ENCODE data around the gene PPP2R3B.

The PPP2R3B gene

GRCh38 chrX:318068-318738 is 68.5 kb downstream of the PPP2R3B start:
- H3K9ac ChIP-seq (ENCODE audit: low read length) = peak overlapping the region; percentile 97
- H4K20me1 ChIP-seq (ENCODE audit: insufficient read depth, low read length) = peaks cover 12% of the 10 kb centered on the region
- peak overlapping the region; percentile 64 for H3K4me2 ChIP-seq (ENCODE audit: low read length)
- H3K4me3 ChIP-seq (ENCODE audit: low read length) = peak overlapping the region; percentile 93
- no peaks in the 10 kb centered on the region for H3K9me3 ChIP-seq (ENCODE audit: insufficient read depth, low read length)
- peaks cover 30% of the 10 kb centered on the region for H3K79me2 ChIP-seq (ENCODE audit: low read length)
- no peaks in the 10 kb centered on the region for H3K27me3 ChIP-seq (ENCODE audit: low read depth, low read length)
- H3K36me3 ChIP-seq (replicated peaks; ENCODE audit: low read depth, low read length) = peaks cover 28% of the 10 kb centered on the region
- peak overlapping the region; percentile 88 for H3K27ac ChIP-seq (ENCODE audit: low read length)
- H2AFZ ChIP-seq (ENCODE audit: low read depth, low read length) = no peak overlapping the region
- TF ChIP-seq EZH2phosphoT487 (IDR thresholded peaks at IDR 0.05; ENCODE audit: low read depth) (no peak), CTCF (IDR thresholded peaks at IDR 0.05; ENCODE audit: low read depth, low read length) (no peak)
- peaks cover 20% of the 10 kb centered on the region for H3K4me1 ChIP-seq (ENCODE audit: low read length)

- Histone ChIP-seq H3K4me1 (ENCODE audit: low read length) (peaks cover 14% of the 10 kb centered on the region), H3K27ac (ENCODE audit: low read length) (peak overlapping the region; percentile 88; the same call in 1 of the 2 replicates), H3K9ac (ENCODE audit: low read length) (no peak overlapping the region), H3K36me3 (replicated peaks; ENCODE audit: low read depth, low read length) (peaks cover 34% of the 10 kb centered on the region), H3K4me2 (ENCODE audit: low read length) (peak overlapping the region; percentile 64), H3K79me2 (ENCODE audit: low read length) (peaks cover 30% of the 10 kb centered on the region), H3K27me3 (ENCODE audit: low read depth, low read length) (no peaks in the 10 kb centered on the region), H3K9me3 (ENCODE audit: insufficient read depth, low read length) (no peaks in the 10 kb centered on the region), H3K4me3 (ENCODE audit: low read length) (peak overlapping the region; percentile 93), H2AFZ (ENCODE audit: low read depth, low read length) (no peak overlapping the region), H4K20me1 (ENCODE audit: insufficient read depth, low read length) (peaks cover 12% of the 10 kb centered on the region)
- TF ChIP-seq EZH2phosphoT487 (IDR thresholded peaks at IDR 0.05; ENCODE audit: low read depth) (no peak), CTCF (IDR thresholded peaks at IDR 0.05; ENCODE audit: low read depth, low read length) (no peak)
Measured at GRCh38 chrX:317424-318067, 69.2 kb downstream of the PPP2R3B start.

- H3K27me3 ChIP-seq (ENCODE audit: low read depth, low read length) = no peaks in the 10 kb centered on the region
- H3K27ac ChIP-seq (ENCODE audit: low read length) = no peak overlapping the region
- peaks cover 42% of the 10 kb centered on the region for H3K36me3 ChIP-seq (replicated peaks; ENCODE audit: low read depth, low read length)
- H3K4me1 ChIP-seq (ENCODE audit: low read length) = peaks cover 13% of the 10 kb centered on the region
- peak overlapping the region; percentile 47 for H3K4me3 ChIP-seq (ENCODE audit: low read length)
- peaks cover 30% of the 10 kb centered on the region for H3K79me2 ChIP-seq (ENCODE audit: low read length)
- peaks cover 12% of the 10 kb centered on the region for H4K20me1 ChIP-seq (ENCODE audit: insufficient read depth, low read length)
- no peak overlapping the region for H3K9ac ChIP-seq (ENCODE audit: low read length)
- H3K9me3 ChIP-seq (ENCODE audit: insufficient read depth, low read length) = no peaks in the 10 kb centered on the region
- TF ChIP-seq EZH2phosphoT487 (IDR thresholded peaks at IDR 0.05; ENCODE audit: low read depth) (no peak), CTCF (IDR thresholded peaks at IDR 0.05; ENCODE audit: low read depth, low read length) (no peak)
- no peak overlapping the region for H2AFZ ChIP-seq (ENCODE audit: low read depth, low read length)
- H3K4me2 ChIP-seq (ENCODE audit: low read length) = peak overlapping the region; percentile 39
Measured at GRCh38 chrX:316351-317325, 70.1 kb downstream of the PPP2R3B start.
